HCT116 (cell line): ENCODE results near the gene GRAMD4. TPM values are rescaled to one million over a fixed set of nuclear protein-coding genes. Genes with fewer than 3 reads are reported as not detected.

ENCODE experiments used
- ATAC-seq: fragments of 200-7000 bp; cut with Tn5 transposase; 2 replicates; pipeline ENCODE4 v1.9.1; 2020; ENCODE audit warnings: mild to moderate bottlenecking, moderate library complexity
- BruUV-seq: library from RNA; stranded (reverse); fragments of 400-500 nt; replicated peaks from 2 replicates; lab custom pipeline; 2021; lab: Mats Ljungman, UMichigan
- CTCF ChIA-PET: fragments of 300-600 bp; sonication (Branson Sonifier 250); formaldehyde crosslinking; loops from one replicate; lab custom pipeline; 2021; ENCODE audit warnings: antibody characterized with exemption; lab: Charles Lee
- POLR2A ChIA-PET: fragments of 300-600, 350-600 bp; sonication (Branson Sonifier 250); formaldehyde crosslinking; loops from one replicate; lab custom pipeline; 2021; ENCODE audit warnings: antibody characterized with exemption; lab: Charles Lee
- RAD21 ChIA-PET, 2 experiments: fragments of 300-600 bp; sonication (Branson Sonifier 250); formaldehyde crosslinking; loops; one replicate each; lab custom pipeline; 2023; ENCODE audit warnings: low total read pairs in 2 of 2; ENCODE audit not compliant: uncharacterized antibody in 2 of 2, unreplicated experiment in 2 of 2, low non-redundant PET in 1 of 2; lab: Charles Lee
- DNase-seq: peaks from one replicate; pipeline ENCODE4 v3.0.0-alpha.2; 2010; ENCODE audit warnings: low read depth, low spot score
- H2AFZ ChIP-seq: fragments of 200-600 bp; shearing (Covaris generic), sonication (generic); 2 replicates; pipeline ENCODE4 v1.6.1; 2017; ENCODE audit warnings: low read depth, mixed run types, mixed read lengths, antibody characterized with exemption, low read length; ENCODE audit not compliant: poor library complexity, severe bottlenecking
- H3K27ac ChIP-seq: 2 replicates; pipeline ENCODE4 v1.5.1; 2012; ENCODE audit warnings: low read depth, low read length
- H3K27me3 ChIP-seq: fragments of 200-600 bp; sonication (generic); 2 replicates; pipeline ENCODE4 v1.6.1; 2016; ENCODE audit warnings: mixed run types, low read length, mixed read lengths; ENCODE audit not compliant: insufficient read depth
- H3K36me3 ChIP-seq, 2 experiments: fragments of 200-500 bp in 1 of 2; fragments of 200-600 bp in 1 of 2; sonication (Bioruptor generic) in 1 of 2; sonication (generic) in 1 of 2; 2 replicates each; pipeline versions ENCODE4 v1.5.1 to v1.6.1; 2014 to 2016; ENCODE audit warnings: low read length in 2 of 2, inconsistent platforms in 1 of 2, mixed read lengths in 1 of 2, mixed run types in 1 of 2; ENCODE audit not compliant: insufficient read depth in 2 of 2, control insufficient read depth in 1 of 2
- H3K4me1 ChIP-seq, 2 experiments: fragments of 200-600 bp in 1 of 2; sonication (generic) in 1 of 2; 2 replicates each; pipeline versions ENCODE4 v1.5.1 to v1.6.1; 2012 to 2017; ENCODE audit warnings: low read length in 2 of 2, inconsistent platforms in 1 of 2, mild to moderate bottlenecking in 1 of 2, mixed read lengths in 1 of 2, mixed run types in 1 of 2, moderate library complexity in 1 of 2; ENCODE audit not compliant: insufficient read depth in 2 of 2, control insufficient read depth in 1 of 2
- H3K4me2 ChIP-seq: fragments of 200-600 bp; sonication (generic); 2 replicates; pipeline ENCODE4 v1.6.1; 2017; ENCODE audit warnings: mixed run types, low read length, mixed read lengths
- H3K4me3 ChIP-seq, 2 experiments: fragments of 200-600 bp in 1 of 2; sonication (generic) in 1 of 2; replicated peaks in 1 of 2; 2 replicates each; pipeline ENCODE4 v1.5.1; 2011 to 2016; ENCODE audit warnings: low read length in 2 of 2, control low read depth in 1 of 2, low read depth in 1 of 2, mild to moderate bottlenecking in 1 of 2, mixed read lengths in 1 of 2, mixed run types in 1 of 2
- H3K79me2 ChIP-seq: fragments of 200-600 bp; sonication (generic); 2 replicates; pipeline ENCODE4 v1.6.1; 2017; ENCODE audit warnings: mild to moderate bottlenecking, mixed run types, low read length, moderate library complexity, mixed read lengths; ENCODE audit not compliant: insufficient read depth
- H3K9ac ChIP-seq: fragments of 200-600 bp; sonication (generic); 2 replicates; pipeline ENCODE4 v1.6.1; 2016; ENCODE audit warnings: low read length, mixed read lengths
- H3K9me2 ChIP-seq: fragments of 200-600 bp; sonication (generic), shearing (Covaris generic); 2 replicates; pipeline ENCODE4 v1.6.1; 2017; ENCODE audit warnings: mixed run types, mild to moderate bottlenecking, moderate library complexity; ENCODE audit not compliant: insufficient read depth
- H3K9me3 ChIP-seq, 2 experiments: fragments of 200-500 bp in 1 of 2; fragments of 200-600 bp in 1 of 2; sonication (Bioruptor generic) in 1 of 2; sonication (generic) in 1 of 2; 2 replicates each; pipeline ENCODE4 v1.6.1; 2014 to 2017; ENCODE audit warnings: low read length in 2 of 2, mixed read lengths in 2 of 2, inconsistent platforms in 1 of 2, low read depth in 1 of 2, mild to moderate bottlenecking in 1 of 2, mixed run types in 1 of 2, moderate library complexity in 1 of 2; ENCODE audit not compliant: control insufficient read depth in 1 of 2, insufficient read depth in 1 of 2
- H4K20me1 ChIP-seq: fragments of 200-600 bp; sonication (generic), shearing (Covaris generic); 2 replicates; pipeline ENCODE4 v1.6.1; 2017; ENCODE audit warnings: mixed run types, mild to moderate bottlenecking, moderate library complexity; ENCODE audit not compliant: insufficient read depth
- CBX3 ChIP-seq: IDR thresholded peaks from 2 replicates; pipeline ENCODE4 v1.6.1; 2012; ENCODE audit warnings: low read depth
- CEBPB ChIP-seq: IDR thresholded peaks from 2 replicates; pipeline ENCODE4 v1.6.1; 2012; ENCODE audit warnings: low read depth
- EGR1 ChIP-seq: IDR thresholded peaks from 2 replicates; pipeline ENCODE4 v1.6.1; 2012; ENCODE audit warnings: low read depth
- ELF1 ChIP-seq: IDR thresholded peaks from 2 replicates; pipeline ENCODE4 v1.6.1; 2012; ENCODE audit warnings: low read depth, borderline replicate concordance
- EZH2 ChIP-seq: fragments of 200-600 bp; sonication (generic); IDR thresholded peaks from 2 replicates; pipeline ENCODE4 v1.6.1; 2017; ENCODE audit warnings: antibody characterized with exemption, mixed run types
- FOSL1 ChIP-seq: IDR thresholded peaks from 2 replicates; pipeline ENCODE4 v1.6.1; 2012; ENCODE audit warnings: low read depth
- JUND ChIP-seq: IDR thresholded peaks from 2 replicates; pipeline ENCODE4 v1.6.1; 2012
- MAX ChIP-seq: IDR thresholded peaks from 2 replicates; pipeline ENCODE4 v1.6.1; 2012
- POLR2A ChIP-seq: IDR thresholded peaks from 2 replicates; pipeline ENCODE4 v1.7.0; 2011; ENCODE audit warnings: borderline replicate concordance; ENCODE audit not compliant: insufficient read depth, insufficient read length; ENCODE audit errors: extremely low read depth
- POLR2AphosphoS5 ChIP-seq: IDR thresholded peaks from 2 replicates; pipeline ENCODE4 v1.6.1; 2011; ENCODE audit warnings: mild to moderate bottlenecking, low read depth, low read length, moderate library complexity
- RAD21 ChIP-seq: IDR thresholded peaks from 2 replicates; pipeline ENCODE4 v1.6.1; 2012; ENCODE audit warnings: low read depth, mild to moderate bottlenecking
- SIN3A ChIP-seq: IDR thresholded peaks from 2 replicates; pipeline ENCODE4 v1.6.1; 2012; ENCODE audit warnings: low read depth
- SP1 ChIP-seq: IDR thresholded peaks from 2 replicates; pipeline ENCODE4 v1.6.1; 2012; ENCODE audit warnings: low read depth
- SRF ChIP-seq: IDR thresholded peaks from 2 replicates; pipeline ENCODE4 v1.6.1; 2012; ENCODE audit warnings: low read depth
- TCF7L2 ChIP-seq: IDR thresholded peaks from 2 replicates; pipeline ENCODE4 v1.7.0; 2011; ENCODE audit warnings: borderline replicate concordance, inconsistent platforms; ENCODE audit not compliant: insufficient read depth, insufficient read length; ENCODE audit errors: extremely low read depth
- ZFX ChIP-seq: fragments of 450-650 bp; IDR thresholded peaks from 2 replicates; pipeline ENCODE4 v1.6.1; 2017
- ZNF274 ChIP-seq: fragments of 200-500 bp; sonication (Bioruptor generic); IDR thresholded peaks from 2 replicates; pipeline ENCODE4 v1.6.1; 2014; ENCODE audit warnings: mild to moderate bottlenecking, low read depth, low read length, inconsistent platforms
- intact Hi-C: fragments of 100-400 bp; cut with micrococcal nuclease; formaldehyde crosslinking; loops from 2 replicates; pipeline ENCODE4 v1.10.0; 2022
- total RNA-seq: library from RNA; stranded (reverse); gene quantifications from one replicate; pipeline ENCODE4 v1.2.1, GENCODE V29; 2021; ENCODE audit not compliant: unreplicated experiment
- TF ChIP-seq, protein P1 (sequence below), 3 experiments: fragments of 200-600 bp in 1 of 3; sonication (generic) in 1 of 3; IDR thresholded peaks in 2 of 3; conservative IDR thresholded peaks in 1 of 3; 2 replicates each; pipeline ENCODE4 v1.5.1; 2012 to 2017; ENCODE audit warnings: low read depth in 2 of 3, low read length in 2 of 3, antibody characterized with exemption in 1 of 3, borderline replicate concordance in 1 of 3, control low read depth in 1 of 3, mild to moderate bottlenecking in 1 of 3, mixed read lengths in 1 of 3, mixed run types in 1 of 3, moderate library complexity in 1 of 3; ENCODE audit not compliant: insufficient read depth in 1 of 3
- TF ChIP-seq, protein P2 (sequence below): IDR thresholded peaks from 2 replicates; pipeline ENCODE4 v1.6.1; 2012; ENCODE audit warnings: low read depth
- TF ChIP-seq, protein P3 (sequence below): IDR thresholded peaks from 2 replicates; pipeline ENCODE4 v1.6.1; 2011; ENCODE audit warnings: mild to moderate bottlenecking, low read length, moderate library complexity; ENCODE audit not compliant: insufficient replicate concordance; ENCODE audit errors: extremely low read depth

GRAMD4 gene
- total RNA-seq, 1 experiment from 2014 or later, result 25.8 TPM

GRCh38 chr22:46666577-46667244 is 46.5 kb downstream of the GRAMD4 start:
- POLR2A ChIA-PET, result no interaction called here
- DNase-seq, result no peak
- Histone ChIP-seq H3K27me3 (no peaks in the 10 kb centered on the region), H3K9me3 (no peaks in the 10 kb centered on the region), H3K4me2 (no peak overlapping the region), H3K9ac (no peak overlapping the region), H2AFZ (no peak overlapping the region), H3K4me1 (peaks cover 4 to 6% of the 10 kb centered on the region in 2 experiments), H3K4me3 (no peak overlapping the region), H3K36me3 (no peaks in the 10 kb centered on the region), H3K9me2 (no peaks in the 10 kb centered on the region), H3K27ac (no peak overlapping the region), H3K79me2 (no peaks in the 10 kb centered on the region), H4K20me1 (no peaks in the 10 kb centered on the region)
- RAD21 ChIA-PET, result no interaction called here
- TF ChIP-seq POLR2A, result no peak
- no peak for TF ChIP-seq SIN3A
- no peak for TF ChIP-seq POLR2AphosphoS5
- no peak for TF ChIP-seq EZH2
- TF ChIP-seq, protein P1, sequence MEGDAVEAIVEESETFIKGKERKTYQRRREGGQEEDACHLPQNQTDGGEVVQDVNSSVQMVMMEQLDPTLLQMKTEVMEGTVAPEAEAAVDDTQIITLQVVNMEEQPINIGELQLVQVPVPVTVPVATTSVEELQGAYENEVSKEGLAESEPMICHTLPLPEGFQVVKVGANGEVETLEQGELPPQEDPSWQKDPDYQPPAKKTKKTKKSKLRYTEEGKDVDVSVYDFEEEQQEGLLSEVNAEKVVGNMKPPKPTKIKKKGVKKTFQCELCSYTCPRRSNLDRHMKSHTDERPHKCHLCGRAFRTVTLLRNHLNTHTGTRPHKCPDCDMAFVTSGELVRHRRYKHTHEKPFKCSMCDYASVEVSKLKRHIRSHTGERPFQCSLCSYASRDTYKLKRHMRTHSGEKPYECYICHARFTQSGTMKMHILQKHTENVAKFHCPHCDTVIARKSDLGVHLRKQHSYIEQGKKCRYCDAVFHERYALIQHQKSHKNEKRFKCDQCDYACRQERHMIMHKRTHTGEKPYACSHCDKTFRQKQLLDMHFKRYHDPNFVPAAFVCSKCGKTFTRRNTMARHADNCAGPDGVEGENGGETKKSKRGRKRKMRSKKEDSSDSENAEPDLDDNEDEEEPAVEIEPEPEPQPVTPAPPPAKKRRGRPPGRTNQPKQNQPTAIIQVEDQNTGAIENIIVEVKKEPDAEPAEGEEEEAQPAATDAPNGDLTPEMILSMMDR (IDR thresholded peaks at IDR 0.05 in 2 of 3, conservative IDR thresholded peaks at IDR 0.05 in 1 of 3; ENCODE audit: borderline replicate concordance in 1 of 3, insufficient read depth in 1 of 3, low read depth in 2 of 3, low read length in 2 of 3), result no peak
- TF ChIP-seq FOSL1, result no peak
- TF ChIP-seq JUND, result no peak
- TF ChIP-seq ZFX, result no peak
- TF ChIP-seq, protein P2, sequence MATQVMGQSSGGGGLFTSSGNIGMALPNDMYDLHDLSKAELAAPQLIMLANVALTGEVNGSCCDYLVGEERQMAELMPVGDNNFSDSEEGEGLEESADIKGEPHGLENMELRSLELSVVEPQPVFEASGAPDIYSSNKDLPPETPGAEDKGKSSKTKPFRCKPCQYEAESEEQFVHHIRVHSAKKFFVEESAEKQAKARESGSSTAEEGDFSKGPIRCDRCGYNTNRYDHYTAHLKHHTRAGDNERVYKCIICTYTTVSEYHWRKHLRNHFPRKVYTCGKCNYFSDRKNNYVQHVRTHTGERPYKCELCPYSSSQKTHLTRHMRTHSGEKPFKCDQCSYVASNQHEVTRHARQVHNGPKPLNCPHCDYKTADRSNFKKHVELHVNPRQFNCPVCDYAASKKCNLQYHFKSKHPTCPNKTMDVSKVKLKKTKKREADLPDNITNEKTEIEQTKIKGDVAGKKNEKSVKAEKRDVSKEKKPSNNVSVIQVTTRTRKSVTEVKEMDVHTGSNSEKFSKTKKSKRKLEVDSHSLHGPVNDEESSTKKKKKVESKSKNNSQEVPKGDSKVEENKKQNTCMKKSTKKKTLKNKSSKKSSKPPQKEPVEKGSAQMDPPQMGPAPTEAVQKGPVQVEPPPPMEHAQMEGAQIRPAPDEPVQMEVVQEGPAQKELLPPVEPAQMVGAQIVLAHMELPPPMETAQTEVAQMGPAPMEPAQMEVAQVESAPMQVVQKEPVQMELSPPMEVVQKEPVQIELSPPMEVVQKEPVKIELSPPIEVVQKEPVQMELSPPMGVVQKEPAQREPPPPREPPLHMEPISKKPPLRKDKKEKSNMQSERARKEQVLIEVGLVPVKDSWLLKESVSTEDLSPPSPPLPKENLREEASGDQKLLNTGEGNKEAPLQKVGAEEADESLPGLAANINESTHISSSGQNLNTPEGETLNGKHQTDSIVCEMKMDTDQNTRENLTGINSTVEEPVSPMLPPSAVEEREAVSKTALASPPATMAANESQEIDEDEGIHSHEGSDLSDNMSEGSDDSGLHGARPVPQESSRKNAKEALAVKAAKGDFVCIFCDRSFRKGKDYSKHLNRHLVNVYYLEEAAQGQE, result no peak
- no peak for TF ChIP-seq RAD21
- TF ChIP-seq ELF1, result no peak
- TF ChIP-seq EGR1, result no peak
- TF ChIP-seq TCF7L2, result no peak
- no peak for TF ChIP-seq MAX
- no peak for TF ChIP-seq SP1
- TF ChIP-seq CEBPB, result no peak
- no peak for TF ChIP-seq SRF
- TF ChIP-seq, protein P3, sequence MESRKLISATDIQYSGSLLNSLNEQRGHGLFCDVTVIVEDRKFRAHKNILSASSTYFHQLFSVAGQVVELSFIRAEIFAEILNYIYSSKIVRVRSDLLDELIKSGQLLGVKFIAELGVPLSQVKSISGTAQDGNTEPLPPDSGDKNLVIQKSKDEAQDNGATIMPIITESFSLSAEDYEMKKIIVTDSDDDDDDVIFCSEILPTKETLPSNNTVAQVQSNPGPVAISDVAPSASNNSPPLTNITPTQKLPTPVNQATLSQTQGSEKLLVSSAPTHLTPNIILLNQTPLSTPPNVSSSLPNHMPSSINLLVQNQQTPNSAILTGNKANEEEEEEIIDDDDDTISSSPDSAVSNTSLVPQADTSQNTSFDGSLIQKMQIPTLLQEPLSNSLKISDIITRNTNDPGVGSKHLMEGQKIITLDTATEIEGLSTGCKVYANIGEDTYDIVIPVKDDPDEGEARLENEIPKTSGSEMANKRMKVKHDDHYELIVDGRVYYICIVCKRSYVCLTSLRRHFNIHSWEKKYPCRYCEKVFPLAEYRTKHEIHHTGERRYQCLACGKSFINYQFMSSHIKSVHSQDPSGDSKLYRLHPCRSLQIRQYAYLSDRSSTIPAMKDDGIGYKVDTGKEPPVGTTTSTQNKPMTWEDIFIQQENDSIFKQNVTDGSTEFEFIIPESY, result no peak
- TF ChIP-seq ZNF274, result no peak
- no peak for TF ChIP-seq CBX3
- ATAC-seq, result no peak
- BruUV-seq, result no TSS peak
- CTCF ChIA-PET, result no interaction called here
- intact Hi-C loops, result no loop called here
